GM21717 (cell line): ENCODE measurements around the gene AKNA.

ENCODE experiments used
- ATAC-seq: cut with Tn5 transposase; IDR thresholded peaks from one replicate; pipeline ENCODE4 v1.9.1; 2021; ENCODE audit warnings: mild to moderate bottlenecking, moderate library complexity; ENCODE audit not compliant: unreplicated experiment

Gene AKNA

DNA sequence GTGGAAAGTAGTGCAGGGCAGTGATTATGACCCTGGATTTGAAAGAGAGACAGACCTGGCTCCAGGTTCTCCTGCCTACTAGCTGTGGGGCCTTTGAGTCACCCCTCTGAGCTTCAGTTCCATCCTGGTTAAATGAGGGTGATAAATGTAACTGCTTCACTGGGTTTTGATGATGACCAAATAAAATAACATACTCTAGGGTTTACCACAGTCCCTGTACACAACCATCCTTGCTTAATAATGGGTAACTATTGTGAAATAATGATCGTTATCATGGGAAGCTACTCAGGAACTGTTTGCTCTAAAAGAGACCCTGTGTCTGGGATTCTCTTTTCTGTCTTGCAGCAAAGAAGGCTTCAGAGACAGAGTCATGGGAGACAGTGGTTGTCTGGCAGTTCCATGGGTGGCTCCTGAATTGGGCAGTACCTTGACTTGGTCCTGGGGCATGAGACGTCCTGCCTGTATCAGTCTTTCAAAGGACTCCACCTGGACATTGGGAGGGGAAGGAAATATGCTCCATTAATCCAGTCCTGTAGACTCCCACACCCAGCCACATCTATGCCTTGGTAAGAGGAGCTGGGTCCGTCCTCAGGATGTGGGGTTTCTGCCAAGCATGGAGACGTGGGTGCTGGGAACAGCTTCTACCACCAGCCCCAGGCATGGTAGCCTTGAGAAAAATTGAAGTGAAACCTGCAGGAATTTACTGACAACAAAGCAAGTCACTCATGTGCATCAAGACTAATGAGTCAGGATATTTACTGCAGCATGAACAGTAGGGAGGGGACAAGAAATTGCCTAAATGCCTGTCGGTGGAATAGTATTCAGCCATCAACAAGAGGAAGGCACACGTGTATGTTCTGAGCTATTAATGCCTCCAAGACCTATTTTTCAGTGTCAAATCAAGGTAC is 23.4 kb downstream of the AKNA start:
- no peak for ATAC-seq

DNA sequence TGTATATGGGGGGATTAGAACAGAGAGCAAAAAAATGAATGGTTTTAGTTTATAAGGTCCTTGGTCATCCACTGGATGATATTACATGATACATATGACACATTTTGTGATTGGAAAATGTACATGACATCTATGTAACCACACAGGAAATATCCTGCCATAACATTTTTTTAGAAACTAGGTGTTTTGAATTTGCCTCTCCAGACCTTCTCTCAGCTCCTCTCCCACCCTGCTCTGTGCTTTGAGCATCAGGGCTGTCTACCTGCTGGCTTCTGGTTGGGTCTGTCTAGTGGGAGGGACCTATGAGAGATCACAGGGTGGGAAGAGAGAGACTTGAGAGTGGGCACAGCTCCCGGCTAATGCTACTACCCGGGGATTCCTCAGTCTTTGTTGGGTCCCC is 24.4 kb downstream of the AKNA start:
- no peak for ATAC-seq

DNA sequence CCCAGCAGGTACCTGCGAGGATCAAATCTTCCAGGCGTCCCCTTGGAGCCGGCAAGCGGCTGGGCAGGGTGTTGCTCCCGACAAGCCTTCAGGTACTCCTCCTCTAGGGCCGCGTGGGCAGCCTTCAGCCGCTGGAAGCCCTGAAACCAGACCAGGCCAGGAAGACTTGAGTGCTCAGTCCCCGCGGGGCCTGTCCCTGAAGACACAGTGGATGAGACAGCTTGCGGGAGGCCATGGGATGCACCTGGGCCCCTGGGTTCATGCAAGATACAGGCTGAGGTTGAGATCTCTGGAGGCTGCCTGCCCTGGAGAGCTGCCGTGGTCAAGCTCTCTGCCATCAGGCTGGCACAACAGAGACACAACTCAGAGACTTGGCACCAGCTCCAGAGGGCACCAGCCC is 25.4 kb downstream of the AKNA start:
- no peak for ATAC-seq

DNA sequence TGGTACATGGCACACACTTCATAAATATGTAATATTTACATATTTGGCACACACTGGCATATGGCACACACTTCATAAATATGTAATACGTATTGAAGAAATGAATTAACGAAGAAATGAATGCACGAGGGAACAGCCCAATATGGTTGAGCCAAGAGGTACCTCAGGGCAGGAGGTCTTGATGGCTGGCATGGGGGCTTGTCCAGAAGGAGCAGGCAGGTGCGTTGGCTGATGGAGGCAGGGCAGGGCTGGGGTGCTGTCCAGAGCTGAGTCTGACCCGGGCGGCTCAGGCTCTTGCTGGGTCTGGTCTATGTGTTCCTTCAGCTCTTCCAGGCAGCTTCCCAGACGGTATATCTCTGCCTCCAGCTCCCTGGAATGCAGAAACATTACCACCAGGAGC is 26.2 kb downstream of the AKNA start:
- ATAC-seq, result no peak

DNA sequence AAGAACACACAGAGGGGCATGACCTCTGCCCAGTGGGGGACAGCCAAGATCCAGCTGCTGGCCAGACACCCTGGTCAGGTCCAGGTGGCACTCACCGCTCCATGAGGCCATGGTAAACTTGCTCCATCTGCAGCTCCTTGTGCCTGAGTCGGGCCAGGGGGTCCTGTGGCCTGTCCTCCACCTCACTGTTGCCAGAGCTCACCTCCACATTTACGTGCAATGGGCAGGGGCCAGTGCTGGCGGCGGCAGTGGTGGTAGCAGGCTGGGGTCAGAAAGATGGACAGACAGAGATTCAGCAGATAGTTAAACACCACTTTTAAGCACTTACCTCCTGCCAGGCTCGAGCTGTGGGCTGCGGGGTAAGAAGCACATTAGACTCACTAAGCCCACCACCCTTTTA is 28.0 kb downstream of the AKNA start:
- ATAC-seq, result no peak

DNA sequence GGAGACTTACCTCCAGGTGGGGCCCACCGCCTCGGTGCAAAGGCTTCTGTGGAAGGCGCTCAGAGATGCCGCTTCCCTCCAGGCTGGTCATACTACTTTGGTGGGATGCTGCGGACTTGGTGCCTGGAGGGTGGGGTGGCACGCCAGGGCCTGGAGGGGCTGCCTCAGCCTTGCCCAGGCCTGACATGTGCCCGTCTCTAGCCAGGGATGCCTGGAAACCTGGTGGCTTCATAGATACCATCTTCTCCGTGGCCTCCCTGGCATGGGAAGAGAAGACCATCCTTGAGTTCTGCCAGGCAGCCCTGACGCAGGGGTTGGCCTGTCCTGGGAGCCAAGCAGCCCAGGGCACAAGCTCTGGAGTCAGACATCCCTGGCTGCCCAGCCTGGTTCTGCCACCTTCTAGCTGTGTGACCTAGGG is 29.9 kb downstream of the AKNA start:
- no peak for ATAC-seq

DNA sequence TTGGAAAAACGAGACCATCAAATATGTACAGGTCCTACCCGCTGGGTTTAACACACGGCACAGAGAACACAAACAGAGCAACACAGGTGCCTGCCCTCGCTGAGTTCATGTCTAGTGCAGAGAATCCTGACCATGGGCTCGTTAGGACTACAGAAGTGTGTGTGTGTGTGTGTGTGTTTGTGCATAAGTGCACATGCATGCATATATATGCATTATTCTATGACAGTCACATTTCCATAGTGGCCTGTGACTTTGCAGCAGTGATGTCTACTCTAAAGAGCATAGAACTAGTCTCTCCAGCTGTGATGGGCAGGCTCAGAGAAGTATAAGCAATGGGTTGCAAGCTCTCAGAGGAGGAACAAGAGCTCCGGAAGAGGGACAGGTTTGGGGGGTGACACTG is 30.4 kb downstream of the AKNA start:
- ATAC-seq, result no peak

DNA sequence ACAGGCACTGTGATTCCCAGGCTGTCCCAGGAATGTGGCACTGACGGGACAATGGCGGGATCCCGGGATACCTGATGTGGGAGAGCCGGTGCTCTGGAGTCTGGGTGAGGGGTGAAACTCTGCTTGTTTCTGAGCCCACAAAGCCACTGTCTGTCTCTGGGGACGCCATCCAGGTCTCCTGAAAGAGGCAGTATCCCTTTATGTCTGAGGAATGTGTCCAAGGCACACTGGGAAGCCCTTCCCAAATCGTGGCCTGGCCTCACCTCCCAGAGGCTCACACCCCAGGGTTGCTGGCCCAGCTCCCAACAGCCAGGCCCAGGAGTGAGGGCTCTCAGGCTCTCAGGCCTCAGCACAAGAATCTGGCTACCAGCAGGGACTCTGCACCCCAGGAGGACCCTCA is 31.0 kb downstream of the AKNA start:
- ATAC-seq, result no peak

DNA sequence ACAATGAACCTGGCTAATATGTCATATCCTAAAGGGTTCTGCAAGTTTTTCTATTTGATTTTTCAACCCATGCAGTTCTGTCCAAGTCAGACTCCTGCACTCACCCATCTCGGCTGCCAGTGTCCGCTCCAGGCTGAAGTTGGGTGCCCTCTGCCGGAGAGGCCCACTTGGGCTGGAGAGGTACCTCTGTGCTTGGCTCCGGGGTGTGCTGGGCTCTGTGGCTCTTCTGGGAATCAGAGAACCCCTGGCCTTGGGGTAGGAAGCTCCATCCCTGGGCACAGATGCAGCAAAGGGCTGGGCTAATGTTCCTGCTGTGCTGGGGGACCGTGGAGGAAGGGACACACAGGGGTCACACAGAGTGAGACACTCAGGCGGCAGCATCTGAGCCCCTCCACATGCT is 32.0 kb downstream of the AKNA start:
- no peak for ATAC-seq

DNA sequence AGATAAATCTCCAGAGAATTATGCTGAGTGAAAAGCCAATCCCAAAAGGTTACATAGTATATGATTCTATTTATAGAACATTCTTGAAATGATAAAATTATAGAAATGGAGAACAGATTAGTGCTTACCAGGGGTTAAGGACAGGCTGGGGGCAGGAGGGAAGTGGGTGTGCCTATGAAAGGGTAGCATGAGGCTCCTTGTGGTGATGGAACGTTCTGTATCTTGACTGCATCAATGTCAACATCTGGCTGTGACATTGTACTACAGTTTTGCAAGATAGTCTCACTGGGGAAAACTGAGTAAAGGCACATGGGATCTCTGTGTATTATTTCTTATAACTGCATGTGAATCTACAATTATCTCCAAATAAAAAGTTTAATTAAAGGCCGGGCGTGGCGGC is 35.9 kb downstream of the AKNA start:
- no peak for ATAC-seq

DNA sequence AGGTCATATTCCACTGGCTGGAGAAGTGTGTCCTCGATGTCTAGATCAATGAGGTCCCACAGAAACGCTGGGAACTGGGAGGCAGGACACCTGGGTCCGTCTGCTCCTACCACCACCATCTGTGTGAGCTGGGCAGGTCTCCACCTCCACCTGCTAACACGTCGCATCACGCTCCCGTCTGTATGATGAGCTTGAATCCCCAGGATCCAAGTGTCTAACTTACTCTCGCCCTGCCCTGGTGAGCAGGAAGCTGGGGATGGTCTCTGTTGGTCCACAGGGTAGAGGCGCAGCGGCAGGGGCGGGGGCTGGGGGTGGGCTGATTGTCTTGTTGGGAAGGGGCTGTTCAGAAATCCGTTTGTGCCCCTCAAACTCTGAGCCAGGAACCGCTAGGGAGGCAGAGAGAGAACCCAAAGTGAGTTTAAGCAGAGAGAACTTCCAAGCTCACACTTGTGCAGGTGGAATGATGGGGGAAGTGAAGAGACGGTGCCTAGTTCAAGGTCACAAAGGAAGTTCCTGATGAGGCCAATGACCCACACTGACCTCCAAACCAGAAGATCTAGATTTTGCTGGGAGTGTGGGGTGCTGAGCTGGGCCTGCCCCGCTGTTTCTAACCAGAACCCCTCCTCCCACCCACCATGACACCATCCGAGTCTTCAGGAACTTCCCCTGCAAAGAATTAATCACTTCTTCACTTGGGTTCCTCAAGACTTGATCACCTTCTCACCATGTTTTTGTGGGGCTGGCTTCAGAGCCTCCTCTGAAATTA is 37.0 kb downstream of the AKNA start:
- no peak for ATAC-seq

DNA sequence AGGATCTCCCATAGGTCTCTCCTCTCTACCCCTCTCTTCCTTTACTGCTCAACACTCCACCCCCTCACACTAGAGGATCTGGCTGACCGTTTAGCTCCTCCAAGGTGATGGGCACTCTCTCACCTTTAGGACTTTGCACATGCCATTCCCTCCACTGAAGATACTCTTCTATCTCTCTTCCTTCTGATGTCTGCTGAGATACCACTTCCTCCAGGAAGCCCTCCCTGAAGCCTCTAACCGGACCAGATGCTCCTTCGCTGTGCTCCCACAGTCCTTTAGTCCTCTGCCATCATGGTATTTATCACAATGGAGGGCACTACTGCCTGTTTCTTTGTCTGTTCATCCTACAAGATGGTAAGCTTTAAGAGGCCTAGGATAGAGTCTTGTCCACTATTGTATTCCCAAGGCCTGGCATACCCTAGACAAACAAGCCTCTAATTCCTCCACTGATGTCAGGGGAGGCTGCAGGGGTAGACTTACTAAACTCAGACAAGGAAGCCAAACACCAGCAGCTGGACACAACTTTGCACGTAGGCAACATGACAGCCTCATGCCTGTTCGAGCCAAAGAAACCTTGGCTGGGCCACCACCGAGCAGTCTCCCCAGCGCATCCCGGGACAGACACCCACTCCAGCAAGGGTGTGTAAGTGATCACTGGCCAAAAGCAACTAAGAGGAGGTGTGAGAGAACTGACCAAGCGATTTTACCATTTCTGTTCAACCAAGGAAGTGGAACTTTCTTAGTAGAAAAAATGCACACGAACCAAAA is 37.9 kb downstream of the AKNA start:
- no peak for ATAC-seq

DNA sequence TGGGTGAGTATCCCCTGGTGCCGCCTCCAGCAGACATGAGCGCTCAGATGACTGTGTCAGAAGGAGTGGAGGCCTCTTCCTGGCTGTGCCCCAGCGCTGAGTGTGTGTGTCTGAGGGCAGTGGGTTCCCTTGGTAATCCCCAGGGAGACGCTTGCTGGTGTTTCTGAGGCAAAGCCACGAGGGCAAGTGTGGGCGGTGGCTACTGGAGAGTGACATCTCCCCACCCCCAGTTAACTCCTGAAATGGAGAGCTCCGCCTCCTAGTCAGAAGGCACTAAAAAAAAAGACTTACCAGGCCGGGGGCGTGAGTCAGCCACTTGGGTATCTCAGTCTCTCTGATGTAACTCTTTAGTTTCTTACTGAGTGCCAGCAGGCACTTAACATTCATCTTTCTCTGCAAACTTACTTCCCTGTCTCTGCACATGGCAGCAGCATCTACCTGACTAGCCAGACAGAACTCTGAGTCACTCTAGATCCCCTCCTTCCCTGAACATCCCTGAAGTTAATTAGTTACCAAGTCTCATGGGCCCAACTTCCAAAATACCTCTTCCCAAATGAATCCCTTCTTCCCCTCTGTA is 38.8 kb downstream of the AKNA start:
- ATAC-seq, result peak; percentile 85

DNA sequence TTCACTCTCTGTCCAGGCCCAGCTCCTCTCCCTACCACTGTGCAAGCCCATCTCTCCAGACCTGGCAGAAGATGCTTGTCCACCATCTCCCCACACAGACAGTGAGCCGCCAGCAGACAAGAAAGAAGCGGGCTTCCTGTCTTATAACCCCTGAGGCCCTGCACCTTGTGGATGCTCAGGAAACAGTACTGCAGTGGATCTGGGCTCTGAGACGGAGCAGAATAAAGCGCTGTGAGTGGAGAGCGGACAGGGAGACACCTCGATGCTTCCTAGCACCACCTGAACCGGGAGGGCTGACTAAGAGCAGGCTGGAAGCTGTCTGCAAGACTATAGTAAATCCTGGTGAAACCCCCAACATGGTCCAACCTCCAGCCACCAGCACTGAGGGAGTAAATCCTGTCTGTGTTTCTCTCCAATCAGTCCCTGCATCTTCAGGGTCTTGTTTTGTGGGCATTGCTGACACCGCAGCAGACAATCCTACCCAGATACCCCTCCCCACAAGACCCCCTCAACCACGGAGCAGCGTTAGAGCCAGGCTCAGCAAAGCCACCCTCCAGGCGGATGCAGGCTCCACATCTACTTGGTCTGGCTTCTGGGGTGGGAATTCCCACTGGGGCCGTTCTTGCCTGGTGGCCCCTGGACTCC is 39.4 kb downstream of the AKNA start:
- no peak for ATAC-seq

DNA sequence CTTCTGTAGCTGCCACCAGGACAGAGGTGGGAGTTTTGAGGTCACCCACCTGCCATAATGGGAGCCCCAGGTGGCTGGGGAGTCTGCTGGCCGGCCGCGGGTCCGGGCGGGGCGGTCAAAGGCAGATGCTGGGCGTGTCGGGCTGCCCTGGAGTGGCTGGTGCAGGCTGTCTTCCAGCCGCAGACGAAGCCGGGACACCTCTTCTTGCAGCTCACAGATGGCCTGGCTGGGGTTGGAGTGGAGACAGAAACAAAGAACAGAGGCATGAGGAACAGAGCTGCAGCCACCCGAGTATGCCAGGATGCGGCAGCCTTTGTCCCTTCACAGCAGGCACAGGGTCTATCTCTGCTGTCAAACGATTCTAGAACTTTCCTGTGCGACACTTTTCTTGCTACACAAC is 40.1 kb downstream of the AKNA start:
- no peak for ATAC-seq

DNA sequence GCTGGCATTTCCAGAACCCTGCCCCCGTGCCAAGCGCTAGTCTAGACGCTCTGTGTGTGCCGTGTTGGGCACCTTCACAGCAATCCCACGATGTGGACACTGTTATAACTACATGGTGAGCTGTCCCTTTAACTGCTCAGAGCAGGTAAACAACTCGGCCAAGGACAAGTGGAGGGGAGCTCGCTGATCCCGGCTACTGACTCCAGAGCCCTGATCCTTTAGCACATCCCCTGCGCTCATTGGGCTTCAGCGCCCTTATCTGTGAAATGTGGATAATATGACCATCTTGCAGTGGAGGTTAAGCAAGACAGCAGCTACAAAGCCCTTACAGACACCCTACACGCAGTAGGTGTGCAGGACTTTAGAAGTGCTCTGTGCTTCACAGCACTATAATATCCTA is 41.6 kb downstream of the AKNA start:
- ATAC-seq, result no peak

DNA sequence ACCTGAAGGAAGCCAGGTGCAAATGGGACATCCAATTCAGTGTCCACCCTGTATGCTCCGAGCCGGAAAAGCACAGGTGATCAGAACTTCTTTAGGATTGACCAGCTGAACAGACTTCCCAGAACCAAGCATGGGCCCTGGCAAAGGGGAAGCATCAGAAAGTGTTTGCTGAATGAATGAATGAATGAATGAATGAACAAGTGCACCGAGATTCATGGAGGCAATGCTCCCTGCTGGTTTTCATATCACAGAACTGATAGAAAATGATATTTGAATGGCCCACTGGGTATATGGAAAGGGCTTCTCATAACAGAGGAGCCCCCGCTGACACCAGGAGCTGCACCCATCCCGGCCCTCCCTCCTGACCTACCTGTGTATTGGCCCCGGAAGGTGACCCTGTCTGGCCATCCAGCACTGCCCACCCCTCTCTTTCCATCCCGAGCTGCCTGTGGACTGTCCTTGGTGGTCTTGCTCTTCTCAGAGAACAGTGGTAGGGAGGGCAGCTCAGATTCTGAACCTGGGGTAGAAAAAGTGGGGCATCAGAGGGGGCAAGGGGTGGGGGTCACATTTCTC is 42.2 kb downstream of the AKNA start:
- no peak for ATAC-seq

DNA sequence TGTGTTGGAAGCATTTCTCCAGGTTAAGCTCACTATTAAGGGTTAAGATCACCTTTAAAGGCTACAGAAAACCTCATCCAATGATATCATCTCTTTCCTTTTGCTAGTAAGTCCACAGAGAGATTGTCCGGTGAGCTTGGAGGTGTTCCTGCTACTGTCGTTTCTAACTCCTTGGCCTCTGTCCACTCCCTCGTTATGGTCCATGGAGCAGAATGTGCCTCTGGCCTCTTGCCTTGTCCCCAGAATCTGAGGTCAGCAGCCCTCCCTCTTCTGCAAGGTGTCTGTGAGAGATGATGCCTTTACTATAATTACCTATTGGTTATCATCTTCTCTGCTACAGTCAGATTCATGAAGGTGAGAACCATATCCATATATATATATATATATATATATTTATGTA is 43.1 kb downstream of the AKNA start:
- ATAC-seq, result no peak

DNA sequence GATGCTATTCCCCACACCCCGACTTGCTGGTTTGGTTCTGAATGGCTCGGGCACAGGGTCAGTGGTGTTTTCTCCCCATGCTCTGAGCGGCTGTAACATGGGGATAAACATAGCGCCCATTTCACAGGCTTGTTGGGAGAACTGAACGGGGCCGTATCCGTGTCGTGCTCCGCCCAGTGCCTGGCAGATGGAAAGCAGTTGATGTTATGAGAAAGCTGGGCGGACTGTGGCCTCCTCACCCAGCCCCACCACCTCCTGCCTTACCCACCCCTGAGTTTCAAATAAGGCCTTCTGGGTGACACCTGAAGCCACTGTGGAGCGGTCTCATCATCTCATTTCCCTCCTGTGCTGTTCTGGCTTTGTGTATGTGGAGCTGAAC is 43.6 kb downstream of the AKNA start:
- ATAC-seq, result no peak

DNA sequence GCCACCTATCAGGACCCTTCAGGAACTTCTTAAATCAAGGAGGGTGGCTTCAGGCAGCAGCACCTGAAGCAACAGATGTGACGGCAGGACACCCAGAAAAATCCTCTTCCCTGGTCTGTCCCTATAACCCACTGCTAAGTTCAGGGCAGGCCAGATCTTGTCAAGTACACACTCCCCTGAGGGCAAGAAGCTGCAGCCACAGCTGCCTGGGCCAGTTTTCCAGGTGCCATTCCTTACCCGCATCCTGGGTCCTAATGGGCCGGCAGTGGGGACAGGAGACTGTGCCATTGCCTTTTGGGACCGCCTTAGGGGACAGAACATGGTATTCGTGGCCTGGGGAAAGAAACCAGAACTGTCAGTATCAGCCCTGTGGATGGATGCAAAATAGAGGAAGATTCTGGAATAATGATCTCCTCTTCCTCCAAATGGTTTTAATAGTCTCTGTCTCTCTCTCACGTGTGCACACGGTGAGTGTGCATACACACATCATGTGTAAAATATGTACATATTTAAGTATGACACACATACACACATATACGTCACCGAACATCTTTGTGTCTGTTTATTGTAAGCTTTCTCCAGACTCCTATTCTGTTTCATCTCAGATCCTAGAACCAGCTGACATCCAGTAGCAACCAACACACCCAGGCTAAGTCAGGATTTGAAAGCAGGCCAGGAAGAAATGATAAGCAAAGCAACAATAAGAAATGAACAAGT is 44.2 kb downstream of the AKNA start:
- no peak for ATAC-seq
